Fibroblast of skin of left biceps (primary cell): ENCODE measurements around the gene SMAP2.
"Not testable (repeated sequence)": the region's sequence is repeated elsewhere in the genome, so short reads cannot be mapped to it uniquely, and the experiment has no call there.

Experiments
- DNase-seq, 2 experiments: peaks; one replicate each; pipeline ENCODE4 v3.0.0-alpha.2; 2013; ENCODE audit warnings: low read depth in 2 of 2

The SMAP2 gene

DNA sequence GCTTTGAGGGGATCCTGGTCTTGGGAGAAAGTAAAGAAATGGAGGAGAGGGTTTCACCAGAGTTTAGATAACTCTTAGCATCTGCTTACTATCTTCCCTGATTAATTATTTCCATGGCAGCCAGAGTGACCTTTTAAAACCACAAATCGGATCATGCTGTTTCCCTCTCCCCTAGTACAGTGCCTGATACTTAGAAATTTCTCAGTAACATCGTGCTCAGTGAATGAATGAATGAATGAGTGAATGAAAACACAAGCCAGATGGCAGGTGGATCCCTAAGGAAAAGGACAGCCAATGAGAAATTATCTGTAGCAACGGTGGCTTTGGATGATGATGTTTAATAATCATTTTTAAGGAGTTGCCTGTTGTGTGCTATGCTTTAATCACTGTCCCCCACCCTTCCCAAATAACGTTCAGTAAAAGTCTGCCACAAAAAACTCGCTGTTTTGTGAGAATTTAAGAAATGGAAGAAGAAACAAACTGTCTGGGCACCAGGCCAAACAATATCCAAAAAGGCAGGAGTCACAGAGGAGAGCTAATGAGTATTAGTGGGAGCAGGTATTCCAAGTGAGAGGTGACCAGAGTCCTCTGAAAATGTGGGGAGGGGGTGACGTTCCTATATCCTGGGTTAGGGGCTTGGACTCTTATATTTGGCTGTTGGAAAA, 737 bp upstream of the SMAP2 start:
- DNase-seq, result no peak

DNA sequence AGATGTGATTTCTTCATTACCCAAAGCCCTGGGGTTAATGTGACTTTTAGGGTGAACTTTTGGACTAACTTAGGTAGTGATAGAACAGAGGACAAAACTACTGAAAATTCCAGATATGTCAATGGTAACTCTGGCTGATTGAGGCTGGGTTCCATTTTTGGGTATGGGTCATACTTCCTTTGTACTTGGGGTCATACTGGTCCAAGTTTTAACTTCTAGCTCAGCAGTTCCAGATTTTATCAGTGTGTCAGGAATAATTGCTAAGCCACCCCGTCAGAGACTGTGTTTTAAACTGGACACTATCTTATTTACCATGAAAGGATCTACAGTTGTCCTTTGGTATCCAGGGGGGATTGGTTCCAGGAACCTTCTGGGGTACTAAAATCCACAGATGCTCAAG, 4.0 kb downstream of the SMAP2 start:
- no peak for DNase-seq

DNA sequence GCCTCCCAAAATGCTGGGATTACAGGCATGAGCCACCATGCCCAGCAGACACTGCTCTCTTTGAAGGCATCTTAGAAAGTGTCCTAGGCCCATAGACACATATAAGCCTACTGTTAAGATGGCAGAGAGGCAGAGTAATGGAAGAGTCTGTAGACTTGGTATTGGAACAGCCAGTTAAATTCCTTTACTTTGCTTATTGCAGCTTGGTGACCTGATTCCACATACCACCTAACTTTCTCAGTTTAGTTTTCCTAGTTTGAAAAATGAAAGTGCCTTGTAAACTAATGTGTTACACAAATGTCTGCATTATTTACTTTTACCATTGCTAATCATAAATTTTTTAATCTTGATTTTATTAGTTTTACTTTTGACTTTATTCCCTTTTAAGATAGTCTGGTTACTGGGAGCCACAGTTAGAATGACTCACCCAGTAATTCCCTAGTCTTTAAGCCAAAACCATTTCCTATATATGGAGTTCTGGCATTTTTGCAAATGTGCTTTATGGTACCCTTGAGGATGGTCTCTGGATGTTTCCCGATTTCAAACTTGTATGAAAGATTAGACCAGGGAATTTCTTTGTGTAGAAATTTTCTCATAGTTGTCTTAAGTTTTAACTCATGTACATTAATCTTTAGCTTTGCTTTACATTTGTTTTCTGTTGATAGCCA, 6.4 kb downstream of the SMAP2 start:
- peak; percentile 91 for DNase-seq

DNA sequence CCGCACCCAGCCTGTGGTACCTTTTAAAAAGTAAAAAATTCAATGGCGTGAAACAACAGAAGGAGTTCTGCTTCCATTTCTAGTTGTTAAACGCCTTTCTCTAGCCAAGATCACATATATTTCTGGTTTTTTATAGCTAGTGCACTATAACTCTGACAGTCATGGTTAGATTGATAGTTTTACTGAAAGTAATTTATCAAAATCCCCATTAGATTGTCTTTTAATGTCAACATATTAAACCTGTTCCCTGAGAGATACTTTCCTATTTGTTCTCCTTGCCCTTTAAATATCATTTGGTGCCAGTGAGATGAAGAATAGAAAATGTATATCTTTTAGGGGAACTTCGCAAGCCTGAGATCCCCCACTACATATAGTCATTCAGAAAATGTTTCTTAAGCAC, 7.3 kb downstream of the SMAP2 start:
- no peak for DNase-seq

DNA sequence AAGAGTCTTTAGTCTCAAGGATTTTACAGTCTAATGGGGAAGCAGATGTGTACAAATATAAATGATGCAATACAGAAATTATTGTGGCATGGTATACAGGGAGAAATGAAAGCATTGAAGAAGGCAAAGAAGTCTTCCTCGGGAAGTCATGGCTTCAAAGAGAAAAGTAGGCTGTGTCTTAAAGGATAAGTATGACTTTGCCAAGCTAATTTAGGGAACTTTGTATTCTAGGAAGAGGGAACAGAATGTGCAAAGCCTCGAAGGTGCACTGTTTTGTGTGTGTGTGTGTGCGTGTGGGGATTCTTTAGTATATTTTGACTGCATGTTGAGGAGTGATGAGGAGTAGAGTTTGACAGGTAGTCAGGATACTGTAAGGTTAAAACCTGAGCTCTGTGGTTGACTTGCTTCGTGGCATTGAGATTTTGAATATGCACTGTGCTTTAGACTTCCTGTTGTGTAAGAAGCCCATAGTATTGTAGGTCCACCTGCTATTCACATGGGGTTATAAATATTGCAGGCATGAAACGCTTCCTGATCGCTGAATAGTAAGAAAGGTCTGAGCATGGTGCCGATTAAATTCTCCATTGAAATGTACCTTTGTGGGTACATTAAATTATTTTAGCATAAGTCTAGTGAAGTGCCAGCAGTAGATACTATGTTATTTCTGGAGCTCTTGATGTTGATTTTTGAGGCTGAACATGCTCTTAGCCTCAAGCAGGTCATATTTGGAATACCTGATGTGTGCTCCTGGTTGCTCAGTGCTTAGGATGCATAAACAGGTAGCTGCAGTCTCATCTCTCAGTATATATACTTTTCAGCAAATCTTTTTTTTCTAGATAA, 8.0 kb downstream of the SMAP2 start:
- no peak for DNase-seq

DNA sequence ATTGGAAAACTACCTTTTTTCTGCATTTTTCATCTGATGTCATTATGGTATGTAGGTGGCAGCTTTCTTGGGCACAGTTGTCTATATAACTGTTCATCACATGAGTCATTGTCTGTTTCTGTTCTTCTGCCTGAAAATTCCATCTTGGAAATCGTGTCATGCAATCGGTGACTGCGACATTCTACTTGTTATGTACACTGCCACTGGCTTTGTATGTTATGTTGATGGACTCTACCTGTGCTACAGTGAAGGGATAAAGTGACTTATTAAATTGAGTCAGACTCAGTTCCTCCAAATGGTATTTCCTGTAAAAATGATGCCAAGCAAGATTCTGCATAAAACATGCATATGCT, 8.6 kb downstream of the SMAP2 start:
- no peak for DNase-seq

DNA sequence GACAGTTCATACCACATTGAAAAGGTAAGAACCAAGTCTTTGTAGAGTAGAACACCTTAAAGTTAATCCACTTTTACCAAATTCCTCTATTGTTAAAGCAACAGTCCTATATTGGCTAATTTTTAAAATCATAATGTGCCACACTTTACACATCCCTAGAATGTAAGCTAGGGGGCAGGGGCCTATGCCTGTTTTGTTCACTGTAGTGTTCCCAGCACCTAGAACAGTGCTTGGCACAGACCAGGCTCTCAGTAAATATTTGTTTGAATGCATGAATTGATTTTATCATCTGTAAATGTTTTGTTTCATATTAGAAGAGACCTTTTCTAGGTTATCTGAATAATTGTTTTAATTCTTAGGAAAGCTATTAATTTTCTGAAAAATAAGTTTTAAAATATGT, 9.1 kb downstream of the SMAP2 start:
- no peak for DNase-seq

DNA sequence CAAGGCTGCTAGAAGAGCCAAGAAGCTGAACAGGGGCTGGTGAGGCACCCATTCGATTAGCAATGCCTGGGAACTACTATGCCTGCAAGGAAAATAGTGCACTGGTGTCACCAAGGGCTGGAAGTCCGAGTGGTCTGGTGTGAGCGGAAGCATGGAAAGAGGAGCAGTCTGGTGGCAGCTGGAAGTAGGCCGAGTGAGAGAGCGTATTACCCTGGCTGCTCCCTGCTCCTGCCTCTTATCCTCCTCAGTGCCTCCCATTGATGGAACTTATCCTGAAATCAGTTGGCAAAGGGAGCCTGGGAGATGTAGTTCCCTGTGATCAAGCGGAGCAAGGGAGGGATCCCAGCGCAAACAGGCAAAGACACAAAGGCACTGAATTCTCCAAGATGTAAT, 9.6 kb downstream of the SMAP2 start:
- no peak for DNase-seq

DNA sequence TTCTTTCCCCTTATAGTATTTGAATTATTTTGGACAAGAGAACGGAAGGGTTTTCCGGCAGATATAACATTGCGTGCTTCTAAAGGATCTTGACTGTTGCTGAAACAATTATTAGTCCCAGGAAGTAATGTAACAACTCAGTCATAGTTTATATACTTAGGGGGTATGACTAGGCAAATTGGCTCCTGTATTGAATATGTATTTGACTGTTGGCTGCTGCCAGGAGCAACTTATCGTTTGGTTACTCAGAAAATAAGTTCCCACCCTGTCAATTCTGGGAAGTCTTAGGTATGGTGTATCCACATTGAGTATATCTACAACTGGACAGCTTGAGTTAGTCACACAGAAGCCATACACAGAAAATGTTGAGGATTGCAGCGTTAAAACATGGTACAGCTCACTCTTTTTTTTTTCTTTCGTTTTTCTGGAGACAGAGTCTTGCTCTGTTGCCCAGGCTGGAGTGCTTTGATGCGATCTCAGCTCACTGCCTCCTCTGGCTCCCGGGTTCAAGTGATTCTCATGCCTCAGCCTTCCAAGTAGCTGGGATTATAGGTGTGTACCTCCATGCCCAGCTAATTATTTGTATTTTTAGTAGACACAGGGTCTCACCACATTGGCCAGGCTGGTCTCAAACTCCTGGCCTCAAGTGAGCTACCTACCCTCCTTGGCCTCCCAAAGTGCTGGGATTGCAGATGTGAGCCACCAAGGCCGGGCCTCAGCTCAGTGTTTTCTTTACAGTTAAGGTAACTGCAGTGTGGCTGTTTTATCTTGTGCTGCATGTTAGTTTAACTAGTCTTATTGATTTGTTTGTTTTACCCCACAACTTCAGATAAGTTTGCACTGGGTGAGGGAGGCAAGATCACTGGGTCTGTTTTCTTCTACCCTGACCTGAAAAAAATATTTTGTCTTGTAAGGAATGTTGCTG, 10.2 kb downstream of the SMAP2 start:
- DNase-seq, result no peak

DNA sequence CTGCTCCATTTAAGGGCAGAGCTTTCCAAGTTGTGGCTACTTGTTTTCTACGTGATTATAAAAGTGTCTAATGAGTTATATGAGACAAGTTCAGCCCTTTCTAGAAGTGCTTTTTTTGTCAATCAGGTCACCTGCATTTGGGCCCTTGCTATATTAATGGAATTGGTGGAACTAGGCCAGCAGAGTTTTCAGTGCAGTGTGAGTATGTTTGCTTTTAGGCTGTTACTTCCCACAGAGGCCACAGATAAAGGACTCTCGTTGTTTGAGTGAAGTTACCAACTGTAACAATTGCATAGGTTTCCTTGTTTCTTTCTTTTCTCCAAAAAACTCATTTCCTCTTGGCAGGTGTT, 10.9 kb downstream of the SMAP2 start:
- DNase-seq, result no peak

DNA sequence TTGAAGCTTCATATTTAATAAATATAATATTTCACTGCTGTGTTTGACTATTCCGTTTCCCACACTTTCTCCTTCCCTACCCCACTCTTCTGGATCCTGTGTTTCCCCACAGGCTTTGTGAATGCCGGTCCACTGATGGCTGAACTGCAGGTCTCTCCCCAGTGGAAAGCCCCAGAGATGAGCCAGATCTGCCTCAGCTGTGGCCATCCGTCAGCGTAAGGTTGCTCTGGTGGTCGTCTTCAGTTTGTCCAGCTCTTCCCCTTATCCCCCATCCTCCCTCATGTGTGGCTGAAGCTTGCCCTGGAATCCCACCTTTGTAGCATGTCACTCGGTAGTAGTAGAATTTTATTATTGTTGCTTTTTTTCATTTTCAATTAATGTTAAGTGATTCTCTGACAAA, 11.4 kb downstream of the SMAP2 start:
- no peak for DNase-seq

DNA sequence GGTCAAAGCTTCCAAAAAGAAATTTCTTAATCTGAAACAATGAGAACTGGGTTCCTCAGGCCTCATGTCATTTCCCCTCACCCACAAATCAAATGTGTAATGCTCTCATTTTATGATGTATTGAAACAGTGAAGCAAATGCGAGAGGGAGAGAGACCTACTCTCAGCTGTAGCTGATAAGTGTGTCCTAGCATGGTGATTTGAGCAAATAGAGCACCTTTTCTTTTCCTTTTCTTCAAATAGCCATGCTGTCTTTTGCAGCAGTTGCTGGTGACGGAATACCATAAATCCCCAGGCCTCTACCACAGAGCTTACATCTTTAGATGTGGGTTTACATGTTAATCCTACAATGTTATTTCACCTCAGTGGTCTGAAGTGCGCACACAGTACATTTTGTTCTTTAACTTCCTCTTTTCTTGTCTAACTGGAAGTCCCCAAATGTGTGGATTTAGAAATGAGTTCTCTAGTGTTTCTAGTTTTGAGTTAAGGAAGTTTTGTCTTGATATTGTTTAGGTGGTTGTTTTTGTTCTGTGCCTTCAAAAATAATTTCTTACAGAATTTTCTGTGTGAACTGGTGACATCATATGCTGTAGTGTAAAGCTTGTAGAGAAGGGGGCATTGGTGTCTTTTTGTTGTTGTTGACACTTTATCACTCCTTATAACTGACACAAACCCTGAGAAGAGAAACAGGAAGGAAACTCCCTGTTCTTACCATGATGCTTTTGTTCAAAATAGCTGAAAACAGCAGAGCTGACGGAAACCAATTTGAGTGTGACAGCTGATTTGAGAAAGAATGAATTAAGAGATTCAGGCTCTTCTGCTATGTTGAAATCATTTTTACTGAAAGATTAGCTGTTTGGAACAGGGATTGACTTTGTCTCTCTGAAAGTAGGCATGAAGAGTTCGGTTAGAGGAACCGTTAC, 12.2 kb downstream of the SMAP2 start:
- no peak for DNase-seq

DNA sequence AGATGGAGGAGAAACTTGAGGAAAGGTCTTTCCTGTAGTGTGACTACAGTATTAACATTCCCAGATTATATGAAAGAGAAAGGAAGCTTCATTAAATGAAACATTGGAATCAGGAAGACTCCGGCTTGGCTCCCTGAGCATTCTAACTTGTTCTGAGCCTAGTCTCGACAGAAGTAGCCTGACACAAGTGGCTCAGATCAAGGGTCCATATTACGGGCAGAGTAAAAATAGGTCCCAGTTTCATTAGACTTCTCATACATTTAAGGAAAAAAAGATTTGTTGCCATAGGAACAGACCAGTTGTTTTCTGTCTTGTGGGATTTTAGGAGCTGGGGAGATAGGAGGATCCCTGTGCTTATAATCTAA, 12.8 kb downstream of the SMAP2 start:
- no peak for DNase-seq

DNA sequence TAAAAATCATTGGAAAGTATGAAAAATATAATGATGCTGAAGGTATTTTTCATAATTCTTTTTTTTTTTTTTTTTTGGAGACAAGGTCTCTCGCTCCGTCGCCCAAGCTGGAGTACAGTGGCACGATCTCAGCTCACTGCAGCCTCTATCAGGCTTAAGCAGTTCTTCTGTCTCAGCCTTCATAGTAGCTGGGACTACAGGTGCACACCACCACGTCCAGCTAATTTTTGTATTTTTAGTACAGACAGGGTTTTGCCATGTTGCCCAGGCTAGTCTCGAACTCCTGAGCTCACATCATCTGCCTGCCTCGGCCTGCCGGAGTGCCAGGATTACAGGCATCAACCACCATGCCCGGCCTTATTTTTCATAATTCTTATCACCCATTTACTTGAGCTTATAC, 13.3 kb downstream of the SMAP2 start:
- no peak for DNase-seq

DNA sequence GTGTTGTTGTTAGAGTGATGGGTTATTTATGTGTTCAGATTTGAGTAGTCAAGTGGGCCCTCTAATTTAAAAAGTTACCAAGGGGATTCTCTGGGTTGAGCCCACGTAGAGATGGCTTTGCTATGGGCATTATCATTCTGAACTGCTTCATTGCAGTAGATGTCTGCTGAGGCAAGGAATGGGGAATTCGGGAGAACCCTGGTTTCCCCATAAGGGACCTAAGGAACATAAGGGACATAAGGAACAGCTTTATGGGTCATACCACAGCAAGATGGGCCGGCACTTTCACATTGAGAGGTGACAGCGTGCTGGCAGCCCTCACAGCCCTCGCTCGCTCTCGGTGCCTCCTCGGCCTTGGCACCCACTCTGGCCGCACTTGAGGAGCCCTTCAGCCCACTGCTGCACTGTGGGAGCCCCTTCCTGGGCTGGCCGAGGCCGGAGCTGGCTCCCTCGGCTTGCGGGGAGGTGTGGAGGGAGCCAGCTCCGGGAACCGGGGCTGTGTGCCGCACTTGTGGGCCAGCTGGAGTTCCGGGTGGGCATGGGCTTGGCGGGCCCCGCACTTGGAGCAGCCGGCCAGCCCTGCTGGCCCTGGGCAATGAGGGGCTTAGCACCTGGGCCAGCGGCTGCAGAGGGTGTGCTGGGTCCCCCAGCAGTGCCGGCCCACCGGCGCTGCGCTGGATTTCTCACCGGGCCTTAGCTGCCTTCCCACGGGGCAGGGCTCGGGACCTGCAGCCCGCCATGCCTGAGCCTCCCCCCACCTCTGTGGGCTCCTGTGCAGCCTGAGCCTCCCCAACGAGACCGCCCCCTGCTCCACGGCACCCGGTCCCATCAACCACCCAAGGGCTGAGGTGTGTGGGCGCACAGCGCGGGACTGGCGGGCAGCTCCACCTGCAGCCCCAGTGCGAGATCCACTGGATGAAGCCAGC, 14.1 kb downstream of the SMAP2 start:
- not testable (repeated sequence) for DNase-seq

DNA sequence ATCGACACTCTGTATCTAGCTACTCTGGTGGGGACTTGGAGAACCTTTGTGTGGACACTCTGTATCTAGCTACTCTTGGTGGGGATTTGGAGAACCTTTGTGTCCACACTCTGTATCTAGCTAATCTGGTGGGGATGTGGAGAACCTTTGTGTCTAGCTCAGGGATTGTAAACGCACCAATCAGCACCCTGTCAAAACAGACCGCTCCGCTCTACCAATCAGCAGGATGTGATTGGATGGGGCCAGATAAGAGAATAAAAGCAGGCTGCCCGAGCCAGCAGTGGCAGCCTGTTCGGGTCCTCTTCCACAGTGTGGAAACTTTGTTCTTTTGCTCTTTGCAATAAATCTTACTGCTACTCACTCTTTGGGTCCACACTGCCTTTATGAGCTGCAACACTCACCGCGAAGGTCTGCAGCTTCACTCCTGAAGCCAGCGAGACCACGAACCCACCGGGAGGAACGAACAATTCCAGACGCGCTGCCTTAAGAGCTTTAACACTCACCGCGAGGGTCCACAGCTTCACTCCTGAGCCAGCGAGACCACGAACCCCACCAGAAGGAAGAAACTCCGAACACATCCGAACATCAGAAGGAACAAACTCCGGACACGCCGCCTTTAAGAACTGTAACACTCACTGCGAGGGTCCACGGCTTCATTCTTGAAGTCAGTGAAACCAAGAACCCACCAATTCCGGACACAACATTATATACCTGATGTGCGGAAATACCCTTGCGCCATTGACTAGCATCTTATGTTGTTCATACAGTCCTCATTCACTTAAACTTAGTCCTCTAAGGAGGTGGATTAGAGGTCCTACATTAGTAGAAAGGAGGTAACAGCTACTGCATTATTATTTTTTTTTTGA, 15.2 kb downstream of the SMAP2 start:
- not testable (repeated sequence) for DNase-seq

DNA sequence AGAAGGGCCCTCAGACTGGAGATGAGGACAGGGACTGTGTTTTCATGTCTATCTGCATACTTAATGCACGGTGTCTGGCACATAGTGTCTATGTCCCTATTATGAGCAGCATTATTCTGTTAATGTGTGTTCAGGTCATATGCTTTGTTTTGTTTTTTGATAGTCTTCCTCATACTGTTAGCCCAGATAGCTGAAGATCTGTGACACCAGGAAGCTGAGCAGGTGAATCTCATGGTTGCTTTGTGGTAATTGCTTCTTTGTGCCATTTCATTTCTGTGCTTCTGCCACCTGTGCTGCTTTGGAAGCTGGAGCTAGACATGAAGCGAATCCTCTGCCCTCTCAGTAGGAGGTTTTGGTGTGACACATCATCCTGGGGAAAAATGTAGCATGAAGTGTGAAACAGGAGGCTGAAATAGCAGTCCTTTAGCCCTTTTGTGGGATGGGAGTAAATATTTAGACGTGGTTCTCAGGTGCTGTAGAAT, 15.8 kb downstream of the SMAP2 start:
- no peak for DNase-seq

DNA sequence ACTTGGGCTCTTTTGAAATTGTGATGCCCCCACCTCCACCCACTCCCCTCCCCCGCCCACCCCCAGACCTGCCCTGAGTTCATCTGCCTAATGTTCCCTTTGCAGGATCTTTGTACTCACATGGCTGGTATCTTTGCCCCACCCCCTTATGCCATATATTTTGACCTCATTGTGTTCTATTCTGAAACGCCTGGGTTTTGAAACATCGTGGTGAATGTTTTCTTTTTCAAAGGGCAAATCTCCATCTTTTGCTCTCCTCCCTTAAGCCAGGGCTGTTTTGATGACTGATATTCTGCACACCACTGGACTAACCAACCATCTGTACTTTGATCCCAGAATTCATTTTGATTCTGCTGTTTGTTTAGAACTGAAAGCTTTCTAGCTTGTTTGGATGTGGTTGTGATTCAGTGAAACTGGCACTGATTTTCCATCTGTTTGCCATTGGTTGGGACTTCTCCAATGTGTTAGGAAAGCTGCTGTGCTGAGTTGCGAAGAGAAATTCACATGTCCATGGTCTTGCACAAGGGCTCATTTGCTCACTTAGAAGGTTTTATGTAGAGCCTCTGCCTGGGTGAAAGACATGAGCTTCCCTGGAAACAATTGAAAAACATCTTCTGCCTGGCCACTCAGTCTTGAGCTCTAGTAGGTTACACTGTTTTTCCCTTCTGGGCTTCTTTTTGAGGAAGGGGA, 16.5 kb downstream of the SMAP2 start:
- no peak for DNase-seq
